Fibroblast of lung (primary cell): ENCODE measurements around the gene EPHB6.

ENCODE experiments used
- EZH2 ChIP-seq: IDR thresholded peaks from 2 replicates; pipeline ENCODE4 v1.5.1; 2012; ENCODE audit warnings: low read length, control low read depth, mild to moderate bottlenecking; ENCODE audit errors: missing control alignments
- TF ChIP-seq, protein P1 (sequence below), 2 donors: IDR thresholded peaks in 1 of 2; conservative IDR thresholded peaks in 1 of 2; 1 replicate in 1 of 2; 2 replicates in 1 of 2; pipeline ENCODE4 v1.5.1; 2011 to 2012; ENCODE audit warnings: low read length in 2 of 2, control low read depth in 1 of 2, inconsistent platforms in 1 of 2, low read depth in 1 of 2, mild to moderate bottlenecking in 1 of 2

GRCh38 chr7:142880876-142881505, 26.1 kb downstream of the EPHB6 start:
- TF ChIP-seq, protein P1, sequence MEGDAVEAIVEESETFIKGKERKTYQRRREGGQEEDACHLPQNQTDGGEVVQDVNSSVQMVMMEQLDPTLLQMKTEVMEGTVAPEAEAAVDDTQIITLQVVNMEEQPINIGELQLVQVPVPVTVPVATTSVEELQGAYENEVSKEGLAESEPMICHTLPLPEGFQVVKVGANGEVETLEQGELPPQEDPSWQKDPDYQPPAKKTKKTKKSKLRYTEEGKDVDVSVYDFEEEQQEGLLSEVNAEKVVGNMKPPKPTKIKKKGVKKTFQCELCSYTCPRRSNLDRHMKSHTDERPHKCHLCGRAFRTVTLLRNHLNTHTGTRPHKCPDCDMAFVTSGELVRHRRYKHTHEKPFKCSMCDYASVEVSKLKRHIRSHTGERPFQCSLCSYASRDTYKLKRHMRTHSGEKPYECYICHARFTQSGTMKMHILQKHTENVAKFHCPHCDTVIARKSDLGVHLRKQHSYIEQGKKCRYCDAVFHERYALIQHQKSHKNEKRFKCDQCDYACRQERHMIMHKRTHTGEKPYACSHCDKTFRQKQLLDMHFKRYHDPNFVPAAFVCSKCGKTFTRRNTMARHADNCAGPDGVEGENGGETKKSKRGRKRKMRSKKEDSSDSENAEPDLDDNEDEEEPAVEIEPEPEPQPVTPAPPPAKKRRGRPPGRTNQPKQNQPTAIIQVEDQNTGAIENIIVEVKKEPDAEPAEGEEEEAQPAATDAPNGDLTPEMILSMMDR (conservative IDR thresholded peaks at IDR 0.05 in 1 of 2, IDR thresholded peaks at IDR 0.05 in 1 of 2; ENCODE audit: low read depth in 1 of 2, low read length in 2 of 2): peak; percentile 57 to 74
- TF ChIP-seq EZH2: no peak
